Fibroblast of skin of right biceps (primary cell): ENCODE results near the gene RELA.
"Not testable (repeated sequence)": the region's sequence is repeated elsewhere in the genome, so short reads cannot be mapped to it uniquely, and the experiment has no call there.

Source experiments
- DNase-seq: peaks from one replicate; pipeline ENCODE4 v3.0.0-alpha.2; 2013

RELA gene

DNA sequence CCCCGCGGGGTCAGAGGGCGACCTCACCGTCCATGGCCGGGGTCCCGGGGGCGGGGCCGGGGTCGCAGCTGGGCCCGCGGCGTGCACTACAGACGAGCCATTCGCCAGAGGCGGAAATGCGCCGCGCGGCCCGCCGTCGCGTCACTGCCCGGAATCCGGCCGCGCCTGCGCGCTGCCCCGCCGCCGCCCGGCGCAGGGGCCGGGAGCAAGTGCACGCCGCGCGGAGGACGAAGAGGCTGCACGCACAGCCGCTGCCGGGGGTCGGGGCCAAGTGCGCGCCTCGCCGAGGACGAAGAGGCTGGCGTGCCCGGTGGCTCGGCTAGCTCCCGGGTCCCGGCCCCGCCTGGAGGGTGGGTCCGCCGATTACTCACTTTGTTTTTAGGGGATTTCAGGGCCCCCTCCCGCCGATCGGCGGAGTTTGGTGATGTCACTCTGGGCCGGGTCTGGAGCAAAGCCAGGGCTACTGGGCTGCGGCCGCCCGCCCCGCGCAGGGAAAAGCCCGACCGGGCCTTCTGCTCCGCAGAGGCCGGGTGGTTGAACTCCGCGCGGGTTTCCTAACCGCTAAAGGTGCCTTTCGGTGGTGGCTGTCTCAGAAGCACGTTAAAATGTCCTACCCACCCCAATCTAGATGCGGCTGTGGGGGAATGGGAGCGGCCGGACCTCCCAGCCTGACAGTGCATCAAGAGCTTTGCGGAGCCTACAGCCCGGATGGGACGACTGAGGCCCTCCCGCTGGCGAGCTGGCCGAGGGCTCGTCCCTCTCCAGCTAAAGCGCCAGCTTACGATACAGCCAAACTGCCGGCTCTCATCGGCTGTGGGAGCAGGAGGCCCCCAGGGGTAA is at the start of gene RELA:
RELA (minus strand) TSS at position 118 of the 840 bp plus-strand sequence; CDS start at position 34, 84 bp downstream.
- DNase-seq = peak; percentile 96

- DNase-seq = peak; percentile 99
Measured at GRCh38 chr11:65711785-65712632, 49.3 kb upstream of the RELA start, which contains the start of gene KAT5. KAT5 (plus strand) TSS chr11:65712252; CDS start chr11:65712268, 16 bp downstream.

- peak; percentile 36 for DNase-seq
Measured at GRCh38 chr11:65710421-65710820, 47.7 kb upstream of the RELA start.

GRCh38 chr11:65709661-65710060 is 46.9 kb upstream of the RELA start:
- DNase-seq = no peak

- no peak for DNase-seq
Measured at GRCh38 chr11:65708451-65708850, 45.7 kb upstream of the RELA start.

DNA sequence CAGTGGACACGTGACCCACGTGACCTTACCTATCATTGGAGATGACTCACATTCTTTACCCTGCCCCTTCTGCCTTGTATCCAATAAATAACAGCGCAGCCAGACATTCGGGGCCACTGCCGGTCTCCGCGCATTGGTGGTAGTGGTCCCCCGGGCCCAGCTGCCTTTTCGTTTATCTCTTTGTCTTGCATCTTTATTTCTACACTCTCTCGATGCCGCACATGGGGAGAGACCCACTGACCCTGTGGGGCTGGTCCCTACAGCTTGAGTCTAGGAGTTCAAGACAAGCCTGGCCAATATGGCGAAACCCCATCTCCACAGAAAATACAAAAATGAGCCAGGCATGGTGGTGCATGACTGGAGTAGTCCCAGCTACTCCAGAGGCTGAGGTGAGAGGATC is 44.3 kb upstream of the RELA start:
- not testable (repeated sequence) for DNase-seq

DNA sequence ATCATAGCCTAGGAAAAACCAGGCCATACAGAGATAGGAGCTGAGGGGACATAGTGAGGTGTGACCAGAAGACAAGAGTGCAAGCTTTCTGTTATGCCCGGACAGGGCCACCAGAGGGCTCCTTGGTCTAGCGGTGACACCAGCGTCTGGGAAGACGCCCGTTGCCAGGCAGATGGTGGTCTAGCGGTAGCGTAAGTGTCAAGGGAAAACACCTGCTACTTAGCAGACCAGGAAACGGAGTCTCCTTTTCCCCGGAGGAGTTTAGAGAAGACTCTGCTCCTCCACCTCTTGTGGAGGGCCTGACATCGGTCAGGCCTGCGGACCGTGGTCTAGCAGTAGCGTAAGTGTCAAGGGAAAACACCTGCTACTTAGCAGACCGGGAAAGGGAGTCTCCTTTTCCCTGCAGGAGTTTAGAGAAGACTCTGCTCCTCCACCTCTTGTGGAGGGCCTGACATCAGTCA is 43.6 kb upstream of the RELA start:
- peak; percentile 37 for DNase-seq

DNA sequence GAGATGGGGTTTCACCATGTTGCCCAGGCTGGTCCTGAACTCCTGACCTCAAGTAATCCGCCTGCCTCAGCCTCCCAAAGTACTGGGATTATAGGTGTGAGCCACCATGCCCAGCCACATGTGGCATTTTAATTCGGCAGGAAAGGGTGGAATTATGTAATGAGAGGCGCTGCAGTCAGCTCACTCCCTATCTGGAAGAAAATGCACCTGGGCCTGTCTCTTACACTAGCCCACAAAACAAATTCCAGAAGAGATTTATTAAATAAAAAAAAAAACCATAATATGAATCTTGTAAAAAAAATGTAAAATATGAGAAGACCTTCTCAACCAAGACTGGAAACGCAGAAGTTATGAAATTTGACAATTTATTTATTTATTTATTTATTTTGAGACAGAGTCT is 41.1 kb upstream of the RELA start:
- DNase-seq = no peak

DNA sequence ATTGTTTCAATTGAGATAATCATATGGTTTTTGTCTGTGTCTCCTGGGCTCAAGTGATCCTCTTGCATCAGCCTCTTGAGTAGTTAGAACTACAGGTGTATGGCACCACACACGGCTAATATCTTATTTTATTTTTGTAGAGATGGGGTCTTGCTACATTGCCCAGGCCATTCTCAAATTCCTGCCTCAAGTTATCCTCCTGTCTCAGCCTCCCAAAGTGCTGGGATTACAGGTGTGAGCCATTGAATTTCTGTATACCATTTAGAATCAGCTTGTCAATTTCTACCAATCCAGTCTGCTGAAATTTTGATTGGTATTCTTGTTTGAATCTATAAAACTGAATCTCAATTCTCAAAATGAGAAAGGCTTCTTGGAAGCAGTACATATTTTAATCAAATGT is 39.0 kb upstream of the RELA start:
- DNase-seq = no peak

- DNase-seq = no peak
Measured at GRCh38 chr11:65700399-65700798, 37.7 kb upstream of the RELA start.

GRCh38 chr11:65699306-65699705 is 36.6 kb upstream of the RELA start:
- DNase-seq = no peak

DNA sequence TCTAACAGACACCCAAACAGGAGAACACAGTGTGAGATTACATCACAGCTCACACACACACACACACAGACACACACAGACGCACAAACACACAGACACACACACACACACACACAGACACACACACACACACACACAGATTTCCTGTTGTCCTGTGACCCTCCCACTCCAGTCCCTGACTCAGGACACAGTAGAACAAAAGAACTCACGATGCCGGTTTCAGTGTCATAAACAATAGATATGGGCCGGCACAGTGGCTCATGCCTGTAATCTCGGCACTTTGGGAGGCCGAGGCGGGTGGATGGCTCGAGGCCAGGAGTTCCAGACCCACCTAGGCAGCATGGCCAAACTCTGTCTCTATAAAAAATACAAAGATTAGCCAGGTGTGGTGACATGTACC is 35.5 kb upstream of the RELA start:
- DNase-seq = no peak

DNA sequence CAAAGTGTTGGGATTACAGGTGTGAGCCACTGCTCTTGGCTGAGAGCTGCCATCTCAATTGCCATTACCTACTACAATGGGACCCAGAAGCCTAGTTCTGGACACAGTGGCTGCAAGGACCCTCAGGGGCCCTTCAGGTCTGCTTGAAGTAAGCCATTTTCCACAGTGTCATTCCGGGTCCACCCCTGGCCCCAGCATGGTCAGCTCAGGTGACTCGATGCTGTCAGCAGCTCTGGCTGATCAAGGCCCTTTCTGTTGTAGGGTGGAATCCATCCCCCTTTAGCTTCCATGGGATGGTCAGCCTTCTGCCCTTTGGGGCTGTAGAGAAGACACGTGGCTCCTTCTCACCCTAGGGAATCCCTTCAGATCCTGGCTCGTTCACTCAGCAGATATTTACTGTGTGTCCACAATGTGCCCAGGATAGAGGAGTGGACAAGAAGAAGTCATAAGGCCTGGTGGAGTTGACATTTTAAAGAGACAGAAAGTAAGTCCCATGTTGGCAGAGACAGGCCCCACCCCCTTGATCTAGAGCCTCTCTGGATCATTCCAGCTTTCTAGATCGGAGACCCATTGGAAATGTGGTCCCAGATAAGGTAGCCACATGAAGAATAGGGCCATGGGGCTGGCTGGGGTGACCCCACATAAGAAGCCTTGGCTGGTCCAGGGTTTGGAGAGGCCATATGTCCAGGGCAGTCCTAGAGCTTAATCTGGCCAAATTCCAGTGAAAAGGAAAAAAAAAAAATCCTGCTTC is 34.3 kb upstream of the RELA start:
- no peak for DNase-seq

GRCh38 chr11:65695459-65696241 is 32.9 kb upstream of the RELA start:
- no peak for DNase-seq

- no peak for DNase-seq
Measured at GRCh38 chr11:65692367-65692766, 29.7 kb upstream of the RELA start.

GRCh38 chr11:65691847-65692246 is 29.1 kb upstream of the RELA start:
- not testable (repeated sequence) for DNase-seq

GRCh38 chr11:65685981-65686380 is 23.3 kb upstream of the RELA start:
- DNase-seq = no peak

DNA sequence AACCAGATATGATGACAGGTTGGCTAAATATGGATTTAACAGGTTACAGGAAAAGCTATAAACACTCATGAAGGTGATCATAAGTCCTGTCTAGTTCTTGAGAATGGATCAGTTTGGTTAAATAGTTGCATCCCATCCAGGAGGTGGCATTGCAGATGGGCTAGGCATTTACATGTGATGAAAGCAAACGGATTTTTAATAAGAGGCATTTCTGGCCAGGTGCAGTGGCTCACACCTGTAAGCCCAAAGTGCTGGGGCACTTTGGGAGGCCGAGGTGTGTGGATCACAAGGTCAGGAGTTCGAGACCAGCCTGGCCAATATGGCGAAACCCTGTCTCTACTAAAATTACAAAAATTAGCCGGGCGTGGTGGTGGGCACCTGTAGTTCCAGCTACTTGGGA is 20.8 kb upstream of the RELA start:
- not testable (repeated sequence) for DNase-seq

- no peak for DNase-seq
Measured at GRCh38 chr11:65680192-65680743, 17.6 kb upstream of the RELA start.

DNA sequence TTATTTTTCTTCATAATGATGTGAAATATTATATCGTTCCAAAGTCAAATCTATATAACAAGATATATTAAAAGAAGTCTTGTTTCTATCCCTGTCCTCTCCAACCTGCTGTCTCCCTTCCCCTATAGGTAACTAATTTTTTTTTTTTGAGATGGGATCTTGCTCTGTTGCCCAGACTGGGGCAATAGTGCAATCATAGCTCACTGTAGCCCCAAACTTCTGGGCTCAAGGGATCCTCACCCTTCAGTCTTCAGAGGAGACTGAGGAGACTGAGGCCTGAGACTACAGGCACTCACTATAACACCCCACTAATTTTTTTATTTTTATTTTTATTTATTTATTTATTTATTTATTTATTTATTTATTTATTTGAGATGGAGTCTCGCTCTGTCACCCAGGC is 10.3 kb upstream of the RELA start:
- no peak for DNase-seq

- no peak for DNase-seq
Measured at GRCh38 chr11:65672180-65672860, 9.6 kb upstream of the RELA start.
